ENCODE data around the gene ADCY2. TPM values are rescaled to one million over a fixed set of nuclear protein-coding genes. Genes with fewer than 3 reads are reported as not detected.

Gene ADCY2
- total RNA-seq, 2 donors from 2014 or later: 5.2 to 17.7 TPM

DNA sequence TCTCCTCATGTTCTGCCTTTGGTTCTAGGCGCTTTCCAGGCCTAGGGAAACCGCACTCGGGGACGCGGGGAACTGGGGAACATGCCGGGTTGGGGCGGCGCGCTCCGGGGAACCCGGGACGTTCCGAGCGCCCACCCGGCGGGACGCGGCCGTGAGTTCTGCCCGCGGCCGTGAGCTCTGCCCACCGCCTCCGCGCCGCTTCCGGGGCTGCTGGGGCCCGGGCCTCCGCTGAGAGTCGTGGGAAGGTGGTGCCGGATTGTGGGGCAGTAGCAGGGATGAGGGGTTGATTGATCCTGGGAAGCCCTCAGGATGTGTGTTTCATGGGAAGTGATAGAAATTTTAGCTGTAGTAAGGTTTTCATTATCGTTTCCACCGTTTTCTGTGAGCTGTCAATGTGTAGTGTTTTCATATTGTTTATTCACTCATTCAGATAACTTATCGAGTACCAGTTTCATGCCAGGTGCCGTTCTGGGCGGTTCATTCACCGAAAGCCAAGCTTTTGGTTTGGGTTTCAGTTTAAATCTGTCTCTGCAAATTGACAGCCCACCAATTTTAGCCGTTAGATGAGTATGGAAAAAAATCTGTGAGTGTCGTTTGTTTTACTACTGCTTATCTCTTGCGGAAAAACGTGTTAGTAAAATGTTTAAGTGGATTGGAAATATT is 473.7 kb downstream of the ADCY2 start:
- TF ChIP-seq POLR2A (IDR thresholded peaks at IDR 0.05): no peak
- TF ChIP-seq, protein P1, sequence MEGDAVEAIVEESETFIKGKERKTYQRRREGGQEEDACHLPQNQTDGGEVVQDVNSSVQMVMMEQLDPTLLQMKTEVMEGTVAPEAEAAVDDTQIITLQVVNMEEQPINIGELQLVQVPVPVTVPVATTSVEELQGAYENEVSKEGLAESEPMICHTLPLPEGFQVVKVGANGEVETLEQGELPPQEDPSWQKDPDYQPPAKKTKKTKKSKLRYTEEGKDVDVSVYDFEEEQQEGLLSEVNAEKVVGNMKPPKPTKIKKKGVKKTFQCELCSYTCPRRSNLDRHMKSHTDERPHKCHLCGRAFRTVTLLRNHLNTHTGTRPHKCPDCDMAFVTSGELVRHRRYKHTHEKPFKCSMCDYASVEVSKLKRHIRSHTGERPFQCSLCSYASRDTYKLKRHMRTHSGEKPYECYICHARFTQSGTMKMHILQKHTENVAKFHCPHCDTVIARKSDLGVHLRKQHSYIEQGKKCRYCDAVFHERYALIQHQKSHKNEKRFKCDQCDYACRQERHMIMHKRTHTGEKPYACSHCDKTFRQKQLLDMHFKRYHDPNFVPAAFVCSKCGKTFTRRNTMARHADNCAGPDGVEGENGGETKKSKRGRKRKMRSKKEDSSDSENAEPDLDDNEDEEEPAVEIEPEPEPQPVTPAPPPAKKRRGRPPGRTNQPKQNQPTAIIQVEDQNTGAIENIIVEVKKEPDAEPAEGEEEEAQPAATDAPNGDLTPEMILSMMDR (IDR thresholded peaks at IDR 0.05): no peak
- no peak for TF ChIP-seq POLR2AphosphoS5 (IDR thresholded peaks at IDR 0.05)
- no peaks in the 10 kb centered on the region for H3K27me3 ChIP-seq (replicated peaks; ENCODE audit: insufficient read depth)
- intact Hi-C loops (cut with DNase I): loop anchor here (5.0 kb wide), 1 partner anchor 472 kb away; the partner anchor contains the start of gene ADCY2
- H3K4me3 ChIP-seq: peak overlapping the region; percentile 88 to 92
- H3K27ac ChIP-seq: peak overlapping the region; percentile 77
- H3K9me3 ChIP-seq: no peaks in the 10 kb centered on the region
- H3K36me3 ChIP-seq: no peaks in the 10 kb centered on the region
- WGBS: under 1% methylated on average over 40 of the region's 41 CpGs
- DNase-seq (ENCODE audit: low spot score): no peak
- peaks cover 4% of the 10 kb centered on the region for H3K4me1 ChIP-seq (replicated peaks)

DNA sequence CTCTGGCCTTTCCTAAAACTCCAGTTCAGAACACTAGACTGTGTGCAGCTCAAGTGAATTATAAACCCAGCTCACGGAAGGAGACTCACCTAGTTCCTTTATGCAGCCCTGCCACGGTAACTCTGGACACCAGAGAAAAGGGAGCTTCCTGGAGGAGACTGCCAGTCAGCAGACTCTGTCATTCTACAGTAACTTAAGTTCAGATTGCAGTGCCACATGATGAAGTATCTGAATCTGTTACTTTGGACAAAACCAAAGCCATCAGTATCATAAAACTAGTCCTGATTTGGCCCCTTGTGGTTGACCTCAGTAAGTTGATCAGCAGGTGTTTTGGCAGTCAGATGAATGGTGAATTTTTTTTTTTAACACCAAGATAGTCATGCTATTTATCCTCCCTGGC is 475.7 kb downstream of the ADCY2 start:
- WGBS: 74% methylated on average over 2 of the region's 2 CpGs
- no peak for DNase-seq (ENCODE audit: low spot score)
- H3K4me1 ChIP-seq (replicated peaks): peaks cover 4% of the 10 kb centered on the region
- no peaks in the 10 kb centered on the region for H3K27me3 ChIP-seq (replicated peaks; ENCODE audit: insufficient read depth)
- H3K36me3 ChIP-seq: no peaks in the 10 kb centered on the region
- intact Hi-C loops (cut with DNase I): no loop called here
- H3K4me3 ChIP-seq: no peak overlapping the region
- TF ChIP-seq, protein P1 (IDR thresholded peaks at IDR 0.05): no peak
- TF ChIP-seq POLR2AphosphoS5 (IDR thresholded peaks at IDR 0.05) (no peak), POLR2A (IDR thresholded peaks at IDR 0.05) (no peak)
- H3K9me3 ChIP-seq: no peaks in the 10 kb centered on the region
- H3K27ac ChIP-seq: no peak overlapping the region

DNA sequence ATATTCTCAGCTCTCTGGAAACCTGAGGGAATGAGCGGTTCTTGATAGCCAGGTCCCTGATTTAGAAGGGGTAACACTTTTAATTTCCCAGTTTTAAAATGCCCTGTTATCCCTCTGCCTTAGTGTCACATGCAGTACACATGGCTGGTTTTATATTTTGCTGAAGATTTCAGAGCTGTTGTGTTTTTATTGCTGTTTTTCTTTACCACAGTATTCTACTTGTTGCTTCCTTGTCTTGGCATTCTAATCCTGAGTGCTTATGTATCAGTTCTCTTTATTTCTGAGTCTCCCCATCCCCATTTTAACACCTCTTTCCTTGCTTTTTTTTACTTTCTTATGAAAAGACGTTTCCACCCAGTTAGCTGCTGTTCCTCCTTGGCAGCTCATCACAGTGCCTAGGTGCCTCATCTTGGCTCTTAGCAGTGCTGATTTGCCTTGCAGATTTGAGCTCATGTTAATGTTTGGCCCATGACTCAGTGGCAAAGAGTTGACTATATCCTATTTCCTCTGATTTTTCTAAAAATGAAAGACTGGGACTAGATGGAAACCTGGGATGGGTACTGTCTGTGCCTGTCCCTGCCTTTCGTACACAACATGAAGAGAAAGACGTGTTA is 476.7 kb downstream of the ADCY2 start:
- TF ChIP-seq POLR2A (IDR thresholded peaks at IDR 0.05): no peak
- no peak for TF ChIP-seq POLR2AphosphoS5 (IDR thresholded peaks at IDR 0.05)
- TF ChIP-seq, protein P1 (IDR thresholded peaks at IDR 0.05): no peak
- H3K4me3 ChIP-seq: no peak overlapping the region
- intact Hi-C loops (cut with DNase I): no loop called here
- H3K27me3 ChIP-seq (replicated peaks; ENCODE audit: insufficient read depth): no peaks in the 10 kb centered on the region
- peaks cover 4% of the 10 kb centered on the region for H3K4me1 ChIP-seq (replicated peaks)
- 78% methylated on average over 4 of the region's 4 CpGs for WGBS
- H3K27ac ChIP-seq: no peak overlapping the region
- no peak for DNase-seq (ENCODE audit: low spot score)
- no peaks in the 10 kb centered on the region for H3K36me3 ChIP-seq
- no peaks in the 10 kb centered on the region for H3K9me3 ChIP-seq

DNA sequence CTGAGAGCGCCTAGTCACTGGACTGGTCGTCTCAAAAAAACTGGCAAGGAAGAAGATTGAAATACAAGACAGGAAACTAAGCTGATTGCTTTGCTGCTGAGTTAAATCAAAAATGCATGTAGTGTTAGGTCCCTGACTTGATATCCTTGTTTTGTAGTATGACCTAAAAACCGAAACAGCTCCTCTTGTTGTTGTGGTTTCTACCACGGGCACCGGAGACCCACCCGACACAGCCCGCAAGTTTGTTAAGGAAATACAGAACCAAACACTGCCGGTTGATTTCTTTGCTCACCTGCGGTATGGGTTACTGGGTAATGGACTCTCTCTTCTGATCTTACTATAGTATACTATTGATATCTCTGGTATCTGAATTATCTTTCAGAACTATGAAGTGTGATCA is 477.3 kb downstream of the ADCY2 start:
- no peaks in the 10 kb centered on the region for H3K27me3 ChIP-seq (replicated peaks; ENCODE audit: insufficient read depth)
- H3K4me3 ChIP-seq: no peak overlapping the region
- peaks cover 4% of the 10 kb centered on the region for H3K4me1 ChIP-seq (replicated peaks)
- intact Hi-C loops (cut with DNase I): no loop called here
- TF ChIP-seq POLR2AphosphoS5 (IDR thresholded peaks at IDR 0.05): no peak
- TF ChIP-seq, protein P1 (IDR thresholded peaks at IDR 0.05): no peak
- TF ChIP-seq POLR2A (IDR thresholded peaks at IDR 0.05): no peak
- no peaks in the 10 kb centered on the region for H3K36me3 ChIP-seq
- WGBS: 88% methylated on average over 9 of the region's 9 CpGs
- DNase-seq (ENCODE audit: low spot score): no peak
- H3K9me3 ChIP-seq: no peaks in the 10 kb centered on the region
- no peak overlapping the region for H3K27ac ChIP-seq

DNA sequence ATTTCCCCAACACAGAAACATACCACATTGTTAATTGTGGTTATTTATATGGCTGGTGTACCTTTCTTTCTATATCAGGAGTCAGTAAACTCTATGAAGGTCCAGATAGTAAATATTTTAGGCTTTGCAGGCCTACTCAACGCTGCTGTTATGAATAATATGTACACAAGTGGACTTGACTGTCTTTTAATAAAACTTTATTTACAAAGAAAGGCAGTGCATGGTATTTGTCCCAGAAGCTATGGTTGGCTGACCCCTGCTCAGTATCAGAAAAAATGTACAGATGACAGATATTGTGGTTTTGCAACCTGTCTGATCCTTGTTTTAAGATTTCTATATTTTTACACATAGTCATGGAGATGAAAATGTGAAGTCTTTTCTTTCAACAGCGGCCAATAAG is 478.7 kb downstream of the ADCY2 start:
- whole genome bisulfite sequencing: 92% methylated on average over 2 of the region's 2 CpGs
- TF ChIP-seq POLR2A (IDR thresholded peaks at IDR 0.05) (no peak), POLR2AphosphoS5 (IDR thresholded peaks at IDR 0.05) (no peak)
- TF ChIP-seq, protein P1 (IDR thresholded peaks at IDR 0.05): no peak
- H3K4me3 ChIP-seq: no peak overlapping the region
- H3K9me3 ChIP-seq: no peaks in the 10 kb centered on the region
- H3K4me1 ChIP-seq (replicated peaks): peaks cover 4% of the 10 kb centered on the region
- H3K27me3 ChIP-seq (replicated peaks; ENCODE audit: insufficient read depth): no peaks in the 10 kb centered on the region
- no peaks in the 10 kb centered on the region for H3K36me3 ChIP-seq
- intact Hi-C loops (cut with DNase I): no loop called here
- no peak overlapping the region for H3K27ac ChIP-seq
- DNase-seq (ENCODE audit: low spot score): no peak

Data from prostate gland (tissue), 2 donors.